IMR-90 (cell line): Measurements from ENCODE around the gene C9orf43. TPM values are rescaled to one million over a fixed set of nuclear protein-coding genes. Genes with fewer than 3 reads are reported as not detected.

ENCODE experiments used
- ATAC-seq: fragments of 200-7000 bp; cut with Tn5 transposase; 2 replicates; pipeline ENCODE4 v1.9.1; 2020; ENCODE audit warnings: low read depth, mild to moderate bottlenecking, moderate library complexity
- BruUV-seq: library from RNA; stranded (reverse); fragments of 400-500 nt; replicated peaks from 2 replicates; lab custom pipeline; 2021; lab: Mats Ljungman, UMichigan
- CTCF ChIA-PET: fragments of 300-600 bp; formaldehyde crosslinking; extraction: SDS; loops from one replicate; lab custom pipeline; 2021; ENCODE audit warnings: antibody characterized with exemption; lab: Yijun Ruan, JAX
- POLR2A ChIA-PET: fragments of 300-600 bp; sonication (Branson Sonifier 250); formaldehyde crosslinking; loops from one replicate; lab custom pipeline; 2022; ENCODE audit warnings: antibody characterized with exemption; ENCODE audit not compliant: unreplicated experiment; lab: Charles Lee
- DNase-seq: peaks from one replicate; pipeline ENCODE4 v3.0.0; 2013
- H2AFZ ChIP-seq: replicated peaks from 2 replicates; pipeline ENCODE3; 2013; ENCODE audit warnings: low read length, mild to moderate bottlenecking; ENCODE audit not compliant: poor library complexity
- H2AK5ac ChIP-seq: 2 replicates; pipeline ENCODE4 v1.6.1; 2013; ENCODE audit warnings: low read depth, low read length, inconsistent platforms
- H2AK9ac ChIP-seq: replicated peaks from 2 replicates; pipeline ENCODE3; 2013; ENCODE audit warnings: mild to moderate bottlenecking, low read depth, low read length, moderate library complexity; ENCODE audit not compliant: poor library complexity
- H2BK120ac ChIP-seq: 2 replicates; pipeline ENCODE4 v1.6.1; 2013; ENCODE audit warnings: low read depth, low read length, inconsistent platforms
- H2BK15ac ChIP-seq: 3 replicates; pipeline ENCODE4 v1.6.1; 2013; ENCODE audit warnings: low read depth, low read length, inconsistent platforms
- H2BK20ac ChIP-seq: 2 replicates; pipeline ENCODE4 v1.6.1; 2013; ENCODE audit warnings: low read depth, mild to moderate bottlenecking, inconsistent platforms, low read length, moderate library complexity
- H2BK5ac ChIP-seq: 2 replicates; pipeline ENCODE4 v1.6.1; 2013; ENCODE audit warnings: mild to moderate bottlenecking, low read depth, low read length, inconsistent platforms; ENCODE audit not compliant: poor library complexity, severe bottlenecking
- H3K14ac ChIP-seq: replicated peaks from 2 replicates; pipeline ENCODE4 v1.6.1; 2013; ENCODE audit warnings: low read depth, low read length, inconsistent platforms
- H3K18ac ChIP-seq: 2 replicates; pipeline ENCODE4 v1.6.1; 2013; ENCODE audit warnings: low read depth, low read length, control low read depth
- H3K23ac ChIP-seq: 2 replicates; pipeline ENCODE4 v1.6.1; 2013; ENCODE audit warnings: low read depth, low read length, inconsistent platforms
- H3K27ac ChIP-seq: 2 replicates; pipeline ENCODE4 v1.5.1; 2013; ENCODE audit warnings: mild to moderate bottlenecking, control low read depth, low read length; ENCODE audit not compliant: insufficient read depth
- H3K27me3 ChIP-seq: 2 replicates; pipeline ENCODE4 v1.6.1; 2013; ENCODE audit warnings: low read length; ENCODE audit not compliant: control insufficient read depth, insufficient read depth
- H3K36me3 ChIP-seq: 2 replicates; pipeline ENCODE4 v1.6.1; 2013; ENCODE audit warnings: low read length, mixed read lengths; ENCODE audit not compliant: control insufficient read depth, insufficient read depth
- H3K4ac ChIP-seq: 2 replicates; pipeline ENCODE4 v1.6.1; 2013; ENCODE audit warnings: low read depth, low read length, inconsistent platforms
- H3K4me1 ChIP-seq: 2 replicates; pipeline ENCODE4 v1.6.1; 2013; ENCODE audit warnings: low read length, mixed read lengths; ENCODE audit not compliant: control insufficient read depth, insufficient read depth
- H3K4me2 ChIP-seq: 2 replicates; pipeline ENCODE4 v1.6.1; 2013; ENCODE audit warnings: low read depth, mild to moderate bottlenecking, control low read depth, low read length, moderate library complexity
- H3K4me3 ChIP-seq: 2 replicates; pipeline ENCODE4 v1.5.1; 2013; ENCODE audit warnings: low read depth, mild to moderate bottlenecking, control low read depth, low read length, moderate library complexity; ENCODE audit not compliant: insufficient read depth
- H3K56ac ChIP-seq: 2 replicates; pipeline ENCODE4 v1.6.1; 2013; ENCODE audit warnings: low read length, inconsistent platforms; ENCODE audit not compliant: insufficient read depth; ENCODE audit errors: extremely low read depth
- H3K79me1 ChIP-seq, 2 experiments: 2 replicates each; pipeline ENCODE4 v1.6.1; 2013; ENCODE audit warnings: low read length in 2 of 2, inconsistent platforms in 1 of 2, low read depth in 1 of 2
- H3K9ac ChIP-seq: 2 replicates; pipeline ENCODE4 v1.6.1; 2013; ENCODE audit warnings: low read depth, low read length, control low read depth
- H3K9me1 ChIP-seq: 2 replicates; pipeline ENCODE4 v1.6.1; 2013; ENCODE audit warnings: low read length, inconsistent platforms; ENCODE audit not compliant: insufficient read depth
- H3K9me3 ChIP-seq: 2 replicates; pipeline ENCODE4 v1.6.1; 2013; ENCODE audit warnings: low read length; ENCODE audit not compliant: control insufficient read depth, insufficient read depth
- H4K20me1 ChIP-seq: 2 replicates; pipeline ENCODE4 v1.6.1; 2013; ENCODE audit warnings: low read length, inconsistent platforms; ENCODE audit not compliant: insufficient read depth
- H4K5ac ChIP-seq: 2 replicates; pipeline ENCODE4 v1.6.1; 2013; ENCODE audit warnings: mild to moderate bottlenecking, low read depth, low read length, control low read depth
- H4K8ac ChIP-seq, 2 experiments: 2 replicates each; pipeline ENCODE4 v1.6.1; 2013; ENCODE audit warnings: low read depth in 2 of 2, low read length in 2 of 2, control low read depth in 1 of 2, inconsistent platforms in 1 of 2
- H4K91ac ChIP-seq: 2 replicates; pipeline ENCODE4 v1.6.1; 2013; ENCODE audit warnings: low read depth, low read length, inconsistent platforms; ENCODE audit not compliant: insufficient read depth
- BHLHE40 ChIP-seq: fragments of 150-350 bp; IDR thresholded peaks from 2 replicates; pipeline ENCODE4 v1.6.1; 2016; ENCODE audit warnings: mild to moderate bottlenecking, low read depth, low read length
- MAFK ChIP-seq: IDR thresholded peaks from 2 replicates; pipeline ENCODE4 v1.6.1; 2012; ENCODE audit warnings: low read depth, low read length, improper control_type of control experiment
- POLR2A ChIP-seq: IDR thresholded peaks from 2 replicates; pipeline ENCODE4 v1.6.1; 2012; ENCODE audit warnings: mild to moderate bottlenecking, low read depth, low read length
- dilution Hi-C: fragments of 300-500 bp; cut with HindIII; formaldehyde crosslinking; loops from one replicate; pipeline ENCODE4 v1.14.3; 2018; ENCODE audit warnings: low sequenced_read_pairs; ENCODE audit not compliant: unreplicated experiment
- in situ Hi-C: fragments of 300-500 bp; cut with MboI; formaldehyde crosslinking; loops from 3 replicates; pipeline ENCODE4 v1.14.3; 2019; ENCODE audit warnings: low sequenced_read_pairs, inconsistent platforms, mixed read lengths
- intact Hi-C: fragments of 100-400 bp; cut with micrococcal nuclease; formaldehyde crosslinking; loops from 2 replicates; pipeline ENCODE4 v1.10.0; 2022
- polyA plus RNA-seq, 3 experiments: library from polyadenylated mRNA; depleted of rRNA; stranded (reverse); fragments of >200 nt; gene quantifications; 2 replicates each; pipeline ENCODE4 v1.2.3, GENCODE V29; 2012; ENCODE audit warnings: low replicate concordance in 1 of 3
- total RNA-seq: library from RNA; depleted of rRNA; stranded (reverse); fragments of >200 nt; gene quantifications from 2 replicates; pipeline ENCODE4 v1.2.3, GENCODE V29; 2012

C9orf43 gene
- total and polyA plus RNA-seq, 2 of the 4 experiments (the other 2 are of a cell fraction) = 0.36 to 0.46 TPM

DNA sequence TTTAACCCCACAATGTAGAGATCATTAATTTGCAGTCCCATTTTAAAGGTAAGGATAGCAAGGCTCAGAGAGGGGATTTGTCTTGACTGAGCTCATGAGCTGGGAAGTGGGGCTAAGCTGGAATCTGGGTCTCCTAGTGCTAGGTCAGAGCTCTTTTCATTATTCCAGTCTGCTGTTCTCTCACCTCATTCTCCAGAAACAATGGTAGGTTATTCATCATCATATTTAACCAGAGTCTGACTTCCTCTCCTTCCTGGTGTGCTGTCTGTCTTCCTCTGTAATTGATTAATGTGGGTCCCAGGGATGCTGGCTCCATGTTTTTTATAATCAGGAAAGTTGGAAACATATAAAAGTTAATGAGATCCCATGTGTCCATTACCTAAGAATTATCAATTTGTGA, 20.6 kb downstream of the C9orf43 start:
- no peak overlapping the region for H4K5ac ChIP-seq
- dilution Hi-C loops = no loop called here
- H2BK20ac ChIP-seq = no peak overlapping the region
- H3K9ac ChIP-seq = no peak overlapping the region
- ChIA-PET CTCF (no interaction called here), POLR2A (no interaction called here)
- H3K23ac ChIP-seq = no peak overlapping the region
- TF ChIP-seq POLR2A (no peak), BHLHE40 (no peak), MAFK (no peak)
- H4K20me1 ChIP-seq = no peaks in the 10 kb centered on the region
- H3K27me3 ChIP-seq = peaks cover 29% of the 10 kb centered on the region
- H3K9me3 ChIP-seq = no peaks in the 10 kb centered on the region
- H2BK15ac ChIP-seq = no peak overlapping the region
- no peak overlapping the region for H3K4ac ChIP-seq
- no peak overlapping the region for H3K56ac ChIP-seq
- no peak overlapping the region for H3K4me2 ChIP-seq
- no peaks in the 10 kb centered on the region for H3K36me3 ChIP-seq
- H3K18ac ChIP-seq = no peak overlapping the region
- H2AK5ac ChIP-seq = no peak overlapping the region
- no peaks in the 10 kb centered on the region for H3K9me1 ChIP-seq
- no peak overlapping the region for H3K14ac ChIP-seq
- no peak overlapping the region for H2AK9ac ChIP-seq
- H3K4me3 ChIP-seq = no peak overlapping the region
- no peak overlapping the region for H4K91ac ChIP-seq
- no peak overlapping the region for H2BK5ac ChIP-seq
- no peak overlapping the region for H4K8ac ChIP-seq
- H2BK120ac ChIP-seq = no peak overlapping the region
- in situ Hi-C loops = no loop called here
- intact Hi-C loops = no loop called here
- no peaks in the 10 kb centered on the region for H3K79me1 ChIP-seq
- BruUV-seq = no TSS peak
- ATAC-seq (no peak), DNase-seq (no peak)
- H2AFZ ChIP-seq = no peak overlapping the region
- no peaks in the 10 kb centered on the region for H3K4me1 ChIP-seq
- H3K27ac ChIP-seq = no peak overlapping the region
